DOHH2 (cell line): Measurements from ENCODE around the gene SP140.

Experiments used
- CTCF ChIP-seq: fragments of 200-600 bp; sonication (generic); IDR thresholded peaks from one replicate; pipeline ENCODE4 v1.5.1; 2014; ENCODE audit warnings: antibody characterized with exemption, mild to moderate bottlenecking, low read depth, low read length; ENCODE audit not compliant: poor library complexity, severe bottlenecking
- EZH2phosphoT487 ChIP-seq: fragments of 200-600 bp; sonication (generic); IDR thresholded peaks from 2 replicates; pipeline ENCODE4 v1.6.1; 2017; ENCODE audit warnings: borderline replicate concordance, mild to moderate bottlenecking, antibody characterized with exemption, low read length, moderate library complexity, mixed read lengths

- TF ChIP-seq CTCF (no peak), EZH2phosphoT487 (no peak)
Measured at GRCh38 chr2:230176996-230177395, 48.5 kb upstream of the SP140 start.
